Neural cell (in vitro differentiated cells): ENCODE results near the gene UBE2O. TPM values are rescaled to one million over a fixed set of nuclear protein-coding genes. Genes with fewer than 3 reads are reported as not detected.

ENCODE experiments used
- H2AFZ ChIP-seq: fragments of 200-600, 300-800 bp; sonication (generic), shearing (Covaris generic); 2 replicates; pipeline ENCODE4 v1.6.0; 2014; ENCODE audit warnings: low read depth, mild to moderate bottlenecking, antibody characterized with exemption, low read length, moderate library complexity
- H3F3A ChIP-seq: fragments of 200-600 bp; shearing (Covaris generic); 2 replicates; pipeline ENCODE4 v1.6.1; 2016; ENCODE audit warnings: mild to moderate bottlenecking, moderate library complexity, mixed read lengths, antibody characterized with exemption, low read length; ENCODE audit not compliant: insufficient read depth, poor library complexity, severe bottlenecking
- H3K27ac ChIP-seq: fragments of 200-600, 300-800 bp; sonication (generic), shearing (Covaris generic); 2 replicates; pipeline ENCODE4 v1.5.1; 2014; ENCODE audit warnings: mild to moderate bottlenecking, low read length, moderate library complexity
- H3K27me3 ChIP-seq: fragments of 300-800, 200-600 bp; sonication (generic), shearing (Covaris generic); 2 replicates; pipeline ENCODE4 v1.6.0; 2014; ENCODE audit warnings: mild to moderate bottlenecking, low read depth, low read length, moderate library complexity; ENCODE audit not compliant: insufficient read depth
- H3K36me3 ChIP-seq: fragments of 300-800, 200-600 bp; sonication (generic), shearing (Covaris generic); 2 replicates; pipeline ENCODE4 v1.5.1; 2014; ENCODE audit warnings: mild to moderate bottlenecking, antibody characterized with exemption, low read length, moderate library complexity; ENCODE audit not compliant: insufficient read depth
- H3K4me2 ChIP-seq: fragments of 300-800, 200-600 bp; sonication (generic), shearing (Covaris generic); 2 replicates; pipeline ENCODE4 v1.6.0; 2014; ENCODE audit warnings: mild to moderate bottlenecking, low read length
- H3K4me3 ChIP-seq: fragments of 300-800, 200-600 bp; sonication (generic), shearing (Covaris generic); 2 replicates; pipeline ENCODE4 v1.5.1; 2014; ENCODE audit warnings: mild to moderate bottlenecking, low read length, moderate library complexity
- H3K79me2 ChIP-seq: fragments of 200-600 bp; shearing (Covaris generic); replicated peaks from 2 replicates; pipeline ENCODE4 v1.6.0; 2014; ENCODE audit warnings: mild to moderate bottlenecking, low read length, moderate library complexity; ENCODE audit not compliant: insufficient read depth
- H3K9ac ChIP-seq: fragments of 300-800, 200-600 bp; sonication (generic), shearing (Covaris generic); 2 replicates; pipeline ENCODE4 v1.6.1; 2016; ENCODE audit warnings: mild to moderate bottlenecking, low read length, mixed read lengths
- H3K9me2 ChIP-seq: fragments of 200-600 bp; shearing (Covaris generic); 2 replicates; pipeline ENCODE4 v1.6.1; 2016; ENCODE audit warnings: mild to moderate bottlenecking, low read length, mixed read lengths; ENCODE audit not compliant: insufficient read depth
- H3K9me3 ChIP-seq: fragments of 200-600, 300-800 bp; sonication (generic), shearing (Covaris generic); 2 replicates; pipeline ENCODE4 v1.6.1; 2016; ENCODE audit warnings: mild to moderate bottlenecking, mixed run types, low read length, moderate library complexity, mixed read lengths
- H4K20me1 ChIP-seq: fragments of 200-600 bp; shearing (Covaris generic); 2 replicates; pipeline ENCODE4 v1.6.1; 2016; ENCODE audit warnings: mild to moderate bottlenecking, mixed run types; ENCODE audit not compliant: insufficient read depth
- CTCF ChIP-seq: fragments of 450-650 bp; IDR thresholded peaks from 2 replicates; pipeline ENCODE4 v1.5.1; 2014; ENCODE audit warnings: antibody characterized with exemption, mild to moderate bottlenecking, moderate library complexity; ENCODE audit not compliant: poor library complexity, severe bottlenecking
- EP300 ChIP-seq: fragments of 450-650 bp; conservative IDR thresholded peaks from 2 replicates; pipeline ENCODE4 v1.6.1; 2014; ENCODE audit warnings: antibody characterized with exemption, mild to moderate bottlenecking, moderate library complexity; ENCODE audit not compliant: poor library complexity, severe bottlenecking
- EZH2 ChIP-seq: fragments of 200-600, 300-800 bp; shearing (Covaris generic), sonication (generic); IDR thresholded peaks from 2 replicates; pipeline ENCODE4 v1.6.1; 2014; ENCODE audit warnings: antibody characterized with exemption, low read length, borderline replicate concordance, mild to moderate bottlenecking; ENCODE audit not compliant: insufficient read depth, poor library complexity, severe bottlenecking
- MXI1 ChIP-seq: fragments of 450-650 bp; conservative IDR thresholded peaks from 2 replicates; pipeline ENCODE4 v1.6.1; 2014; ENCODE audit warnings: antibody characterized with exemption, mild to moderate bottlenecking; ENCODE audit not compliant: poor library complexity, severe bottlenecking
- POLR2AphosphoS5 ChIP-seq: IDR thresholded peaks from 2 replicates; pipeline ENCODE4 v1.6.1; 2012
- RAD21 ChIP-seq: fragments of 450-650 bp; conservative IDR thresholded peaks from 2 replicates; pipeline ENCODE4 v1.6.1; 2014; ENCODE audit warnings: antibody characterized with exemption, mild to moderate bottlenecking, moderate library complexity
- REST ChIP-seq: IDR thresholded peaks from 2 replicates; pipeline ENCODE4 v1.6.1; 2012; ENCODE audit warnings: borderline replicate concordance
- SMC3 ChIP-seq: fragments of 450-650 bp; conservative IDR thresholded peaks from 2 replicates; pipeline ENCODE4 v1.6.1; 2014; ENCODE audit warnings: antibody characterized with exemption, mild to moderate bottlenecking, moderate library complexity; ENCODE audit not compliant: poor library complexity
- TAF1 ChIP-seq: IDR thresholded peaks from 2 replicates; pipeline ENCODE4 v1.6.1; 2012; ENCODE audit warnings: low read depth
- polyA plus RNA-seq: library from polyadenylated mRNA; depleted of rRNA; stranded (reverse); fragments of >200 nt; gene quantifications from 2 replicates; pipeline ENCODE4 v1.2.3, GENCODE V29; 2014

Gene UBE2O
- polyA plus RNA-seq, 1 donor from 2014 or later = 28.0 TPM

GRCh38 chr17:76493505-76494167 lies 40.7 kb upstream of the UBE2O start:
- H3K9ac ChIP-seq = no peak overlapping the region
- H3K27ac ChIP-seq = no peak overlapping the region
- no peak overlapping the region for H3K4me2 ChIP-seq
- H3K79me2 ChIP-seq = no peaks in the 10 kb centered on the region
- no peak overlapping the region for H2AFZ ChIP-seq
- no peaks in the 10 kb centered on the region for H3K9me2 ChIP-seq
- no peaks in the 10 kb centered on the region for H4K20me1 ChIP-seq
- no peak for TF ChIP-seq RAD21
- TF ChIP-seq MXI1 = no peak
- no peak for TF ChIP-seq EP300
- TF ChIP-seq POLR2AphosphoS5 = no peak
- no peak for TF ChIP-seq SMC3
- no peak for TF ChIP-seq REST
- TF ChIP-seq EZH2 = no peak
- TF ChIP-seq CTCF = no peak
- TF ChIP-seq TAF1 = no peak
- H3K9me3 ChIP-seq = no peaks in the 10 kb centered on the region
- H3K27me3 ChIP-seq = no peaks in the 10 kb centered on the region
- no peaks in the 10 kb centered on the region for H3K36me3 ChIP-seq
- no peaks in the 10 kb centered on the region for H3F3A ChIP-seq
- no peak overlapping the region for H3K4me3 ChIP-seq

GRCh38 chr17:76492989-76493501 lies 40.1 kb upstream of the UBE2O start:
- no peaks in the 10 kb centered on the region for H3K27me3 ChIP-seq
- no peaks in the 10 kb centered on the region for H3K9me2 ChIP-seq
- H4K20me1 ChIP-seq = no peaks in the 10 kb centered on the region
- H3K79me2 ChIP-seq = no peaks in the 10 kb centered on the region
- no peak overlapping the region for H3K4me2 ChIP-seq
- no peak overlapping the region for H3K27ac ChIP-seq
- no peaks in the 10 kb centered on the region for H3K36me3 ChIP-seq
- H3K9me3 ChIP-seq = no peaks in the 10 kb centered on the region
- H2AFZ ChIP-seq = no peak overlapping the region
- H3K9ac ChIP-seq = no peak overlapping the region
- TF ChIP-seq EP300 (no peak), CTCF (no peak), SMC3 (no peak), TAF1 (no peak), EZH2 (no peak), MXI1 (no peak), POLR2AphosphoS5 (no peak), RAD21 (no peak), REST (no peak)
- H3F3A ChIP-seq = no peaks in the 10 kb centered on the region
- H3K4me3 ChIP-seq = no peak overlapping the region
